HepG2 (cell line): ENCODE data around the gene PSMC1.

Experiments
- EP300 ChIP-seq, 3 experiments: sonication (generic) in 1 of 3; formaldehyde crosslinking in 1 of 3; IDR thresholded peaks; 2 replicates each; pipeline versions ENCODE4 v1.5.1 to v1.6.1; 2011 to 2020; ENCODE audit warnings: low read depth in 2 of 3, low read length in 2 of 3, borderline replicate concordance in 1 of 3, improper control_type of control experiment in 1 of 3, mild to moderate bottlenecking in 1 of 3, missing genetic modification reagents in 1 of 3, moderate library complexity in 1 of 3
- FOXK1 ChIP-seq: sonication (generic); formaldehyde crosslinking; IDR thresholded peaks from 2 replicates; pipeline ENCODE4 v1.4.0; 2020; ENCODE audit warnings: low read depth, missing genetic modification reagents, borderline replicate concordance
- KDM1A ChIP-seq: IDR thresholded peaks from 2 replicates; pipeline ENCODE4 v1.6.1; 2016; ENCODE audit warnings: missing compliant biosample characterization
- POLR2A ChIP-seq, 2 experiments: IDR thresholded peaks; 2 replicates each; pipeline ENCODE4 v1.6.1; 2011; ENCODE audit warnings: low read depth in 2 of 2, low read length in 2 of 2, mild to moderate bottlenecking in 1 of 2, moderate library complexity in 1 of 2; ENCODE audit not compliant: insufficient read depth in 1 of 2
- POLR2AphosphoS5 ChIP-seq: IDR thresholded peaks from 2 replicates; pipeline ENCODE4 v1.6.1; 2012; ENCODE audit warnings: low read depth, low read length
- ZNF253 ChIP-seq: sonication (generic); formaldehyde crosslinking; IDR thresholded peaks from 2 replicates; pipeline ENCODE4 v1.8.0; 2022; ENCODE audit warnings: mild to moderate bottlenecking, missing genetic modification reagents, borderline replicate concordance
- TF ChIP-seq, protein P1 (sequence below): sonication (generic); formaldehyde crosslinking; IDR thresholded peaks from 2 replicates; pipeline ENCODE4 v1.4.0; 2020; ENCODE audit warnings: missing genetic modification reagents
- TF ChIP-seq, protein P2 (sequence below): sonication (generic); formaldehyde crosslinking; IDR thresholded peaks from 2 replicates; pipeline ENCODE4 v1.5.0; 2020; ENCODE audit warnings: mild to moderate bottlenecking, missing genetic modification reagents
- TF ChIP-seq, protein P3 (sequence below): sonication (generic); formaldehyde crosslinking; IDR thresholded peaks from 2 replicates; pipeline ENCODE4 v1.4.0; 2020; ENCODE audit warnings: missing genetic modification reagents, mild to moderate bottlenecking, borderline replicate concordance

DNA sequence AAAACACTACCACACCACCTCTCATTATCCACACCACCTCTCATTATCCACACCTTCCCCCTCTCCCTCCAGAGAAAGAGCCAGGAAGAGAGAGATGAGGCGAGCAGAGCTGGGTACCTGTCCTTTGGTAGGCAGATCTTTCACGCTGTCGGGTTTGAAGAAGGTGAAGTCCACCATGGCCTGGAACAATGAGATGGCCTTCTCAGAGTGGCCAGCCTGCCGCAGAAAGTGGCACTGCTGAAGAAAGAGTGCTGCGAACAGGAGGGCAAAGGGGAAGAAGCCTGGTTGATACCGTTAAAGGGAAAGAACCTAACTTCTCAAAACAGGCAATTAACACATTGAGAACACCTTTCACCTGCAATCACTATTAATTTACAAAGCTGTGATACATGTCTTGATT, 44.8 kb downstream of the PSMC1 start:
- no peak for TF ChIP-seq POLR2AphosphoS5
- TF ChIP-seq, protein P1, sequence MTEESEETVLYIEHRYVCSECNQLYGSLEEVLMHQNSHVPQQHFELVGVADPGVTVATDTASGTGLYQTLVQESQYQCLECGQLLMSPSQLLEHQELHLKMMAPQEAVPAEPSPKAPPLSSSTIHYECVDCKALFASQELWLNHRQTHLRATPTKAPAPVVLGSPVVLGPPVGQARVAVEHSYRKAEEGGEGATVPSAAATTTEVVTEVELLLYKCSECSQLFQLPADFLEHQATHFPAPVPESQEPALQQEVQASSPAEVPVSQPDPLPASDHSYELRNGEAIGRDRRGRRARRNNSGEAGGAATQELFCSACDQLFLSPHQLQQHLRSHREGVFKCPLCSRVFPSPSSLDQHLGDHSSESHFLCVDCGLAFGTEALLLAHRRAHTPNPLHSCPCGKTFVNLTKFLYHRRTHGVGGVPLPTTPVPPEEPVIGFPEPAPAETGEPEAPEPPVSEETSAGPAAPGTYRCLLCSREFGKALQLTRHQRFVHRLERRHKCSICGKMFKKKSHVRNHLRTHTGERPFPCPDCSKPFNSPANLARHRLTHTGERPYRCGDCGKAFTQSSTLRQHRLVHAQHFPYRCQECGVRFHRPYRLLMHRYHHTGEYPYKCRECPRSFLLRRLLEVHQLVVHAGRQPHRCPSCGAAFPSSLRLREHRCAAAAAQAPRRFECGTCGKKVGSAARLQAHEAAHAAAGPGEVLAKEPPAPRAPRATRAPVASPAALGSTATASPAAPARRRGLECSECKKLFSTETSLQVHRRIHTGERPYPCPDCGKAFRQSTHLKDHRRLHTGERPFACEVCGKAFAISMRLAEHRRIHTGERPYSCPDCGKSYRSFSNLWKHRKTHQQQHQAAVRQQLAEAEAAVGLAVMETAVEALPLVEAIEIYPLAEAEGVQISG (CRISPR knock-in tag), result no peak
- TF ChIP-seq, protein P2, sequence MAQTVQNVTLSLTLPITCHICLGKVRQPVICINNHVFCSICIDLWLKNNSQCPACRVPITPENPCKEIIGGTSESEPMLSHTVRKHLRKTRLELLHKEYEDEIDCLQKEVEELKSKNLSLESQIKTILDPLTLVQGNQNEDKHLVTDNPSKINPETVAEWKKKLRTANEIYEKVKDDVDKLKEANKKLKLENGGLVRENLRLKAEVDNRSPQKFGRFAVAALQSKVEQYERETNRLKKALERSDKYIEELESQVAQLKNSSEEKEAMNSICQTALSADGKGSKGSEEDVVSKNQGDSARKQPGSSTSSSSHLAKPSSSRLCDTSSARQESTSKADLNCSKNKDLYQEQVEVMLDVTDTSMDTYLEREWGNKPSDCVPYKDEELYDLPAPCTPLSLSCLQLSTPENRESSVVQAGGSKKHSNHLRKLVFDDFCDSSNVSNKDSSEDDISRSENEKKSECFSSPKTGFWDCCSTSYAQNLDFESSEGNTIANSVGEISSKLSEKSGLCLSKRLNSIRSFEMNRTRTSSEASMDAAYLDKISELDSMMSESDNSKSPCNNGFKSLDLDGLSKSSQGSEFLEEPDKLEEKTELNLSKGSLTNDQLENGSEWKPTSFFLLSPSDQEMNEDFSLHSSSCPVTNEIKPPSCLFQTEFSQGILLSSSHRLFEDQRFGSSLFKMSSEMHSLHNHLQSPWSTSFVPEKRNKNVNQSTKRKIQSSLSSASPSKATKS (CRISPR knock-in tag), result no peak
- no peak for TF ChIP-seq ZNF253
- TF ChIP-seq, protein P3, sequence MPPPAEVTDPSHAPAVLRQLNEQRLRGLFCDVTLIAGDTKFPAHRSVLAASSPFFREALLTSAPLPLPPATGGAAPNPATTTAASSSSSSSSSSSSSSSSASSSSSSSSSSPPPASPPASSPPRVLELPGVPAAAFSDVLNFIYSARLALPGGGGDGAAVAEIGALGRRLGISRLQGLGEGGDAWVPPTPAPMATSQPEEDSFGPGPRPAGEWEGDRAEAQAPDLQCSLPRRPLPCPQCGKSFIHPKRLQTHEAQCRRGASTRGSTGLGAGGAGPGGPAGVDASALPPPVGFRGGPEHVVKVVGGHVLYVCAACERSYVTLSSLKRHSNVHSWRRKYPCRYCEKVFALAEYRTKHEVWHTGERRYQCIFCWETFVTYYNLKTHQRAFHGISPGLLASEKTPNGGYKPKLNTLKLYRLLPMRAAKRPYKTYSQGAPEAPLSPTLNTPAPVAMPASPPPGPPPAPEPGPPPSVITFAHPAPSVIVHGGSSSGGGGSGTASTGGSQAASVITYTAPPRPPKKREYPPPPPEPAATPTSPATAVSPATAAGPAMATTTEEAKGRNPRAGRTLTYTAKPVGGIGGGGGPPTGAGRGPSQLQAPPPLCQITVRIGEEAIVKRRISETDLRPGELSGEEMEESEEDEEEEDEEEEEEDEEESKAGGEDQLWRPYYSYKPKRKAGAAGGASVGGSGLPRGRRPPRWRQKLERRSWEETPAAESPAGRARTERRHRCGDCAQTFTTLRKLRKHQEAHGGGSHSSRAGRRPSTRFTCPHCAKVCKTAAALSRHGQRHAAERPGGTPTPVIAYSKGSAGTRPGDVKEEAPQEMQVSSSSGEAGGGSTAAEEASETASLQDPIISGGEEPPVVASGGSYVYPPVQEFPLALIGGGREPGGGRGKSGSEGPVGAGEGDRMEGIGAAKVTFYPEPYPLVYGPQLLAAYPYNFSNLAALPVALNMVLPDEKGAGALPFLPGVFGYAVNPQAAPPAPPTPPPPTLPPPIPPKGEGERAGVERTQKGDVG, result no peak
- TF ChIP-seq EP300 (IDR thresholded peaks at IDR 0.05; ENCODE audit: low read depth in 2 of 2, low read length in 2 of 2), result no peak
- TF ChIP-seq EP300 (CRISPR knock-in tag; IDR thresholded peaks at IDR 0.05; ENCODE audit: borderline replicate concordance), result no peak
- no peak for TF ChIP-seq KDM1A (CRISPR knock-in tag)
- no peak for TF ChIP-seq FOXK1 (CRISPR knock-in tag)
- TF ChIP-seq POLR2A (IDR thresholded peaks at IDR 0.05; ENCODE audit: insufficient read depth in 1 of 2, low read depth in 2 of 2, low read length in 2 of 2), result no peak
